Activated CD8-positive, alpha-beta memory T cell treated with anti-CD3 and anti-CD28 coated beads for 24 hours (primary cell): ENCODE measurements around the gene SMC4.
"Not testable (repeated sequence)": the region's sequence is repeated elsewhere in the genome, so short reads cannot be mapped to it uniquely, and the experiment has no call there.

ENCODE experiments used
- DNase-seq: peaks from one replicate; pipeline ENCODE4 v3.0.0-alpha.2; 2020

Gene SMC4

DNA sequence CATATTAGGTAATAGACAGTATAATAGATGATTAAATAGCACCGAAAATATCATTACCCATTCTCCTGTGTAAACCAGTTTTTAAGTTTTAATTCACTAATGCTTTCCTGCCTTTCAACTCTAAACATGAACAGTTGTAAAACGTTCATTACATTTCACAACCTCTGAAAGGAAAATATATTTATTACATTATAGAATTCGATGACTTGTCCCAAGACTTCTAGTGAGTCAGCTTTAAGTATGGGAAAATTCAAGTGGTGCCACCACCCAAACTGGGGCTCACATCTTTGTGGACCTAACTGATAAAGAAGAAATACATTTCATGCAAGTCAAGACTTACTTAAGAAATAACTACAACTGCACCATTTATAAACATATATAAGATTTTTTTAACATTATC lies 48.1 kb downstream of the SMC4 start:
- DNase-seq = no peak

DNA sequence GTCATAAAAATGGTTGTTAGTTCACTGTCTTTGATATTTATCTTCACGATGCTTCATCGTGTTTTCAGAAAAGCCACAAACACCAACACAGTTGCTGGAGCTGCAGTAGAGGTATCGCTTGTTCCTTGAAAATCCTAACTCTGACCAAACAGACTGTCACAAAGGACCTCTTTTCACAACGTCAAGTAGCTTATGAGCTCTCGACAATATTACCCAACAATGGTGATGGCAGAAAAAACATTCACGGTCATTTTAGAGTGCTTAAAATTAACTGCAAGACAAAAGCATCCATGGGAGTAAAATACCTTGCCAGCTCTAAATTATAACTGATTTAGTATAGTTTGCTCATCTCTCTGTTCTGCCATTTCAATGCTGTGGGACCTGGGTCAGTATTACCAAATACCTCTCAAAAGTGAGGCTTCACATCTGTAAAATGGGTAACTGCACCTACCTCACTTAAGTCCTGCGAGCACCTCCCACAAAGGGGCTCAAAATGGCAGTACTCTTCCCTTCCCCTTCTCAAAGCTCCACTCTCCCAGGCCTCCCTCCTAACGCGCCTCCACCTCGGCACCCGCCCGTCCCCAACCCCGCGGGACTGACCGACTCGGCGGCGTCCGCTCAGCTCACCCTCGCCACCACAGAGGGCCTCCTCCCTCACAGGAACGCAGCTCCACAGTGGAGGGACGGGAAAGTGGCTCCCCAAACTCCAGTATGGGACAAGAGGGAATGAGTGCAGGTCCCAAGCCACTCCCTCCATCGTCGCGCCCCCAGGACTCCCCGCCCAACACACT lies 49.6 kb downstream of the SMC4 start:
- no peak for DNase-seq

DNA sequence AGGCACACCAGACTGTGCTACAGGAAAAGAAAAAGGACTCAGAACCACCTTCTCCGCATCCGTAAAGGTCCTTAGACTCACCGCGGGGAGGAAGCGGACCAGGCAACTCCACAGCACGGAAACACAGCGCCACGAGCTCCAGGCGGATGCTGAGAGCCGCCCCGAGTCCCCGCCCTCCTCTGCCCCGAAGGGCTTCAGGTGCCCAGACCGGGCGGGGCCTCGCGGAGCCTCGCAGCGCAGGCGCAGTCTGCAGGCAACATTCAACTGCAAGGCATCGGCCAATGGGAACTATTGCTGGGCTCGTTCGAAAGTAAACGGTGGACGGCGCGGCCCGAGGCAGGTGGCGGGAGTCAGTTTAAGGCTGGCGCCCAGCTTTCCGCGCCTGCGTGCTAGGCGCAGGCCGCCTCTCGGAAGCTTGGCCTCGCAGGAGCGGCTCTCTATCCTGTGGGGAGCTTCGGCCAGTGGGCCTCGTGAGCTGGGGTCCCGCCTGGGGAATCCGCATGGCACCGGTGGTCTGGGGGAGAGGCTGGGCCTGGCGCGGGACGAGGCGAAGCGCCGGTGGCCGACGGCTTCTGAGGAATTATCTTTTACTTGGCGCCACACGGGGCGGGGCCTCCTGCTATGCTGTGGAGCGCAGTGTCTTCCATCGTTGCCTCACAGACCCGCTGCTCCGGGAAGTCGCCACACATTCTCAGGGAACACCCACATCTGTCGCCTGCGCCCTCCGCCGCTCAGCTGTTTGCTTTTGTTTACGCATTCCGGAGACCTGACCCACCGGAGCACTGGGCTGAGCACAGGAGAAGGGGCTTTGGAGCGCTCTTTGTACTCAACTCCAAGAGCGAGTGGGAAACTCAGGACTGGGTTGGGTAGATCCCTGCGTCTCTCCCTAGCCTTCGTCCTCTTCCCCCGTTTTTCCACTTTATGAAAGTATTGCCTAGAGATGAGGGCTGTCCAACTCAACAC lies 50.5 kb downstream of the SMC4 start, which contains the start of gene TRIM59:
Gene TRIM59 (minus strand): TSS at position 151 of the 963 bp plus-strand sequence. CDS start 10,603 bp downstream, outside the sequence.
- DNase-seq = peak; percentile 97

DNA sequence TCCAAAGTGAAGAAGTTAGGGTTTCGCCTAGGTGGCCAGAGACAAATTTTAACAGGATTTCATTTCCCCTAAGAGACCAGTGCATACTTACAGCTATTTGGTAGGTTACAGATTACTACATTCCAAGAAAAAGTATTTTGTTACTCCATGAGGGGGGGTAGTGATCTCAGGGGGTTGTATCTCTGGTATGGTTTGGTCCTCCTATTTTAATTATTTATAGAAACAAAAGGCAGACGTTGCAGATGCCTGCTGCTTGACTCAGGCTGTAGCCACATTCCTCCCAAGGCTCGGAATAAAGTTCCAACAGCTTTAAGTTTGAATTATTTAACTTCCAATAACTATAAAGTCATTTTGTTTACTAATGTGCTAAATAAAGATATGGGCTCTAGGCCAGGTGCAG lies 51.4 kb downstream of the SMC4 start:
- DNase-seq = no peak

DNA sequence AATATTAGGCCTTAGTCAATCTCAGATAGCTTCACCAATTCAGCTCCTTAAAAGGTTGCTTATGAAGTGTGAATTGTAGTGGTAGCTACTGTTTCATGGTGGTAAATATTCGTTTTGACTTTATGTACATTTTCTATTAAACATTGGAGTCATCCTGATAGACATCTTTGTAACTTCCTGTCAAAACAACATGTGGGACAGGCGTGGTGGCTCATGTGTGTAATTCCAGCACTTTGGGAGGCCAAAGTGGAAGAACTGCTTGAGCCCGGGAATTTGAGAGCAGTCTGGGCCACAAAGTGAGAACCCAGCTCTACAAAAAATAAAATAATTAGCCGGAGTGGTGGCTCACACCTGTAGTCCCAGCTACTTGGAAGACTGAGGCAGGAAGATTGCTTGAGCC lies 52.2 kb downstream of the SMC4 start:
- no peak for DNase-seq

DNA sequence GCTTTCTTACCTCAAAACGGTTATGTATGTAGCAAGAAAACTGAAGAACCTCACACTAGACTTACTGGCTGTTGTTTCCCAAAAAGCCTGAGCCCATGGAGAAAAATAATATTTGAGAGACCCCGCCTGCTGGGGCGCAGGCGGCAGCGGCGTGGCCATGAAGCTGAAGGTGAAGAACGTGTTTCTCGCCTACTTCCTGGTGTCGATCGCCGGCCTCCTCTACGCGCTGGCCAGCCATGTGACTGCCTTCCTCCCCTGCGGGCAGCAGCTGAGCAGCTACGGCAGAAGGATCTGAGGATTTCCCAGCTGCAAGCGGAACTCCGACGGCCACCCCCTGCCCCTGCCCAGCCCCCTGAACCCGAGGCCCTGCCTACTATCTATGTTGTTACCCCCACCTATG lies 52.8 kb downstream of the SMC4 start:
- not testable (repeated sequence) for DNase-seq

DNA sequence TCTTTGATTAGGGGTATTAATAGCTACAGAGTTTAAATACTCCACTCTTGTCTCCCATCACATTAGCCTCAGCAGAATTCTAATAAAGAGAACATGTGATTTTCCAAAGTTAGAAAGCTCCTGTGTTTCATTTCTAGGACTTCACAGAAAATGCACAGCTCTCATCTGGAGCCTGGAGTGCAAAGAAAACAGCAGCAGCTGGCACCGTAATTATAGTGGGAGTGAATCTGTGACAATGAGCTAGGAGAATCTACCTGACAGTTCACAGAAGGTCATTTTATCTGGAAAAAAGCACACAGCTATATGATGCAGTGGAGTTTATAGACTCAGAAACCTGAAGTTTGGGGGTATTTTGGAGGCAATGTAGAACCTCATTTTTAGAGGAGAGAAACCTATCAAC lies 55.5 kb downstream of the SMC4 start:
- DNase-seq = no peak

DNA sequence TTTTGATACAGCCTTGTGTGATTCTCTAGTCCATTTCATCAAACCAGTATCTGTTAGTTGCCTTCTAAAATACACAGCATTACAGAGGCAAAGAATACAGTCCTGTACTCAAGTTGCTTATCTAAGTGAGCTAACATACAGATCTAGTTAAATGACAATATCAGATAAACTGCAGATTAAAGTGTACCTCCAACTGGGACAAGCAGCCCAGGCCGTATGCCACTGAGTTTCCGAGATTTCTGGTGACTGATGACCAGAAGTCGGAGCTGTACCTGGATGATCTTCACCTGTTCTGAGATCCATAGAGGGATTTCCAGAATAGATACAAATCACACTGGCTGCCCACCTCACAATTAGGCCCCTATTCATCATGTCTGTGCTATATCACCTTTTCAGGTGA lies 56.4 kb downstream of the SMC4 start:
- DNase-seq = no peak

DNA sequence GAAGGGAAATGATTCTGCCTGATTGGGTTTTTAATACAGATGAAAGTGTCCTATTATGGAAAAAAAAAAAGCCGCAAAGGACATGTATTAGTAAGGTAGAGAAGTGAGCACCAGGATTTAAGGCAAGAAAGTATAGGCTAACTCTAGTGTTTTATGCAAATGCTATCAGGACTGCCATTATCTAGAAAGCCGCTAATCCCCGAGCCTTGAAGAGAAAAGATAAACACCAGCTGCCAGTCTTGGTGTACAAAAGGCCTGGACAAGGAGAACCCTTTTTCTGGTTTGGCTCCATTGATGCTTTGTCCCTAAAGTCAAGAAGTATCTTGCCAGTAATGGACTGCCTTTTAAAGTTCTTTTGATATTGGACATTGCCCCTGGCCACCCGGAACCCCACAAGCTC lies 58.7 kb downstream of the SMC4 start:
- no peak for DNase-seq

DNA sequence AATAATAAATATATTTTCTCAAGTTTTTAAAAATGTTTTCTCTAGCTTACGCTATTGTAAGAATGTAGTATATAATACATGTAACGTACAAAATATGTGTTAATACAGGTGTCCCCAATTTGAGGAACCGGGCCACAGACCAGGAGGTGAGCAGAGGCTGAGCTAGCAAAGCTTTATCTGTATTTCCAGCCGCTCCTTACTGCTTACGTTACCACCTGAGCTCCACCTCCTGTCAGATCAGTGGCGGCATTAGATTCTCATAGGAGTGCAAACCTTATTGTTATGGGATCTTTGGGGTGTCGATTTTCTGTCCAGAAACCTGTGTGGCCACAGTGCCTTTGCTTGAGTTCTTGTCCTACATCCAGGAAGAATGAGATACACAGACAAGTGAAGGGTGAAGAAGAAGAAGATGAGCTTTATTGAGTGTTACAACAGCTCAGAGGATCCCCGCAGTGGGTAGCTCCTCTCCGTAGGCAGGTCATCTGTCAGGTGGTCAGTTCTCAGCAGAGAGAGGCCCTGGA lies 60.1 kb downstream of the SMC4 start:
- no peak for DNase-seq

DNA sequence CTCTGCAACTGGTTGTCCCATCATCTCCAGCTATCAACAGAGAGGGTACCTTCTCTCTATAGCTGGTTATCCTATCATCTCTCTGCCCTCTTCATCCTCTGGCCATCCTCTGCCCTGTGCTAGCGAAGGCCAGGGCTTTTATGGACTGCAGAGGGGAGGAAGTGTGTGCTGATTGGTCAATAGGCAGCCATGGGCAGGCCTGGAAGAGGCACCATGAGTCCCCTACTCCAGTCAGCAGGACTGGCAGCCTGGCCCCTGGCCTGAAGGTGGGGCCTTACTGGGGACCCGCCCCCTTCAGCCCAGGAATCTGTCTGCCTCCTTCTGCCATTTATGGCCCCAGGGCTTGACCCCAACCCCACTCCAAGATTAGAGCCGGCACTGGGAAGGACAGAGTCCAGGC lies 60.6 kb downstream of the SMC4 start:
- DNase-seq = no peak

DNA sequence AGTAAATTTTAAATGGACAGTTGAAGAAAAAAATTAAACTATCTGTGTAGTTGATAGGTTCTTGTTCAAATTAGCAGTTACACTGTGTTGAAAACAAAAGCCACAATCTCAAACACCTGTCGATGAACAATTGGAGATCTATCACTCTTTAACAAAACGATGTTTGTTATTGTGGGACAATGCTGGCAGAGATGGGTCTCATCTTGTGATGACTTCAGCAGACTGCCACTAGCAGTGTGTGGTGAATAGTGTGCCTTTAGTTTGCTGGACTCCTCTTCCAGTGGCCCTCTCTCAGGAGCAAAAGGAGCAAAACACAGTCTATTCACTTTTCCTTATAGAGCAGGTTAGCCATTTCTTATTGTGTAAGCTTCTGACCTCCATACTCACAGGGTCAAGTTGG lies 64.9 kb downstream of the SMC4 start:
- DNase-seq = no peak

DNA sequence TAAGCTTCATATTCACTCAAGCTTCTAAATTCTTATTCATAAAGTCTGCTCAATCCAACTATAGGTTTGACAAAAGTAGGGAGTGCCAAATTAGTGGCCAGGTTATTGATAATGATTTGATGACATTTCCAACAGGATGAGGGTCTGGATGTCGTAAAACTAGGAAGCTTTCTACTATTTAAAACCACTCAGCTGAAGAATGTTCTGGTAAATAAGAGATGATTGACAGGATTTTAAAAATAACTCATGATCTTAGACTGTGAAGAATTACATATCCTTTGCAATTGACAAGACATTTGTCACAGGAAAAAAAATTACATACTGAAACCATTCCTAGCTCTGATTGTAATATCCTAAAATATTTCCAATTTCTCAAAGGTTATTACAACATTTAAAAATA lies 65.5 kb downstream of the SMC4 start:
- no peak for DNase-seq

DNA sequence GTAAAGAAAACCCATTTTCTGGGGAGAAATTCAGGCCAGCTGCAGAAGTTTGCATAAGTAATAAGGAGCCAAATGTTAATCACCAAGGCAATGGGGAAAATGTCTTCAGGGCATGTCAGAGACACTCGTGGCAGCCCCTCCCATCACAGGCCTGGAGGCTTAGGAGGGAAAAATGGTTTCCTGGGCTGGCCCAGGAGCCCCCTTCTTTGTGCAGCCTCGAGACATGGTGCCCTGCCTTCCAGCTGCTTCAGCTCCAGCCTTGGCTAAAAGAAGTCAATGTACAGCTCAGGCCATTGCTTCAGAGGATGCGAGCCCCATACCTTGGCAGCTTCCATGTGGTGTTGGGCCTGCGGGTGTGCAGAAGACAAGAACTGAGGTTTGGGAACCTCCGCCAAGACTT lies 70.7 kb downstream of the SMC4 start:
- DNase-seq = no peak

DNA sequence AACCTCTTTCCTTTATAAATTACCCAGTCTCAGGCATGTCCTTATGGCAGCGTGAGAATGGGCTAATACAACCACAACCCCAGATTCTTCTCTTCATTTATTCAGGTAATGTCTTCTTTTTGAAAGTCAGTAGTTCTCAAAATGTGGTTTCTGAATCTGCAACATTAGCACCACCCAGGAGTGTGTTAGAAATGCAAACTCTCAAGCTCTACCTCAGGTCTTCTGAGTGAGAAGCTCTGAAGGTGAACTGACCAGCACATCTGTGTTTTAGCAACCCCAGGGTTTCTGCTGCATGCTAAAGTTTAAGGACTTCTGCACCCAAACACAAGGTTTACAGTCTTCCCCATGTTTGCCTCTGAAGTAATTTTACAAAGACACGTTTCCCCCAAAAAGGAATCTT lies 72.4 kb downstream of the SMC4 start:
- no peak for DNase-seq

DNA sequence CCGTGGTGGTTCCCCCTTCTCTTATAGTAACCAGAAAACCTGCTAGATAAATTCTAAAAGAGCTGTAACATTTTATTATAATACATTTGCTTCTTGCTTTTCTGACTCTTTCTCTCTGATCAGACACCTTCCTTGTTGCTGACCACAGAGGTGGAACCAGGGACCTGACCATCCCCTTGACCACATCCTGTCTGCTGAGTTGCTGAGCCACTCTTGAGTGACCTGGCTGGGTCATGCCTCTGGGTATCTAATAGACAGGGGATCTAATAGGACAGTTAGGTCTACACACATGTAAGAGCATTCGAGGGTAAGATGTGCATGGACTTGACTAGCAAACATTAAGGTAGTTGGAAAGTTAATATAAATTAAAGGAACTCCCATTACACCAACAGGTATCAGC lies 72.9 kb downstream of the SMC4 start:
- DNase-seq = no peak

DNA sequence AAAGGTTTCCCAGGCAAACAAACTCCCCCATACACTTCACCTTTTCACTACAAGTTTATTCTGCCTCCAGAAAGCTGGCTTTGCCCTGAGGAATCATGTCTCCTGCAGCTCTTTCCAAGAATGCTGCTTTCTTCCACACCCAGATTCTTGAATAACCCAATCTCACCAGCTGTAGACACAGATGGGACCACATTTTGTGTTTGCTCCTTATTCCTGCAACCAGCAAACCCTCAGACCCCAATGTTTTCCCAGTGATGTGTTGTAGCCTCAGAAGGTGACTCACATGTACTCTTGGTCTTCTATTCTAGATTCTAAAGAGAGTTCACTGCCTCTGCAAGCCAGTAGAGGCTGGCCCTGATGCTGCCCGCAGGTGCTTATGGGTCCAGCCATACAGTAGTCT lies 73.8 kb downstream of the SMC4 start:
- no peak for DNase-seq

DNA sequence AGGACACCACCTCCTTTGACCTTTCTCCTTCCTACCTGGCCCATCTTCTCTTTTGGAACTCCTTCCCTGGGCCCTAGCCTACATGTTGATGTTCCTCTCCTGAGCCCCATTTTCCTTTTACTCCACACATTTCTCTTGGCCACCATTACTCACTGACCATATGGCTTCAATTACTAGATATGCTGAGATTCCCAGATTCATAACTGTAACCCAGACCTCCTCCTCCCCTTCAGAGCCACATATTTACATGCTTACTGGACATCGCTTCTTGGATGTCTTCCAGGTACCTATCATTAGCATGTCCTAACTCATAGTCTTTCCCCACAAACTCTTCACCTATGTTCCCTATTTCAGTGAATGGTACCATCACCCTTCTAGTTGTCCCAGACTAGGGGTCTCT lies 74.5 kb downstream of the SMC4 start:
- no peak for DNase-seq

DNA sequence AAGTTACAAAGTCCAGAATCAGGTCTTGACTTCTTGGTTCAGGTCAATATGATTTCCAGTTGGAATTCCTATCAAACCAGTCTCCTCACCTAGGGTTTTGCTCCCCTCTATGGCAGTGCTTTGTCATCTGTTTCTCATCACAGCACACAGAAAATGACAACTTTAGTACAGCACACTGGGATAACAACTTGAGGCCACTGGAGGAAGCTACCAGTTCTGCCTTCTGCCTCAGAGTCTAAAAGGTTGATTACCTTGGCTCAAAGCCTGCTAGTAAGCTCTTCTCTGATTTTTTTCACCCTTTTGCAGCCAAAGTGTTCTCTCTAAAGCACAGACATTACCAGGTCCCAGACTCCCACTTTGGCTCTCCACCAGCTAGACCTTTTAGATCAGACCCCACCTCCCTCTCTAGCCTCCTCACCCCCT lies 75.0 kb downstream of the SMC4 start:
- no peak for DNase-seq

DNA sequence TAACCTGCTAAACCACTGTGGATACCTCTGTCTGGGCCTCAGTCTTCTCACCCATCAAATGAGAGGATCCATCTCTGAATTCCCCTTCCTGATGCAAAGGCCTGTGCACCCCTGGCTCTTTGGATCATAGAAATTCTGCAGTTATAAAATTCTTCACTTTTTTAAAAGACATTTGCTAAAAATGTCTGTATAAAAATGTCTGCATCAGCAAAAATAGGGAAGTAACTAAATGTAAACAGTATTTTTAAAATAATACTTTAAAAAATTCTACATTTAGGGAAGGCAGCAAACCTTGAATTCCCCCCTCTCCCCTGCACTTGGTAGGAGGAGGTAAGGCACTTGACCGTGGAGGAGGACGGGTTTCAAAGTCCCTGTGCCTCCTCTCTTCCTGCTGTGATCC lies 75.7 kb downstream of the SMC4 start:
- no peak for DNase-seq

DNA sequence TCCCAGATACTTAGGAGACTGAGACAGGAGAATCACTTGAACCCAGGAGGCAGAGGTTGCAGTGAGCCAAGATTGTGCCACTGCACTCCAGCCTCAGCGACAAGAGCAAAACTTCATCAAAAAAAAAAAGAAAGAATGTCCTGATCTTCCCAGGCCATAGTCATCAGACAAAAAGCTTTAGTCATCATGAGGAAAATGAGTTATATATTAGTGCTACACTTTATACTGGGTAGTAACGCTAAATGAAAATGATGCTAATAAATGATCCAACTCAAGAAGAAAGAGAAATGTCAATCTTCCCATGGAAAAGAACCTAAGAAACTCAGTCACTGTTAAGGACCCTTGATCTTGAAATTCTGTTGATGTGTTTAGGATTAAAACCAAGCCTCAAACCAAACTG lies 76.4 kb downstream of the SMC4 start:
- no peak for DNase-seq

DNA sequence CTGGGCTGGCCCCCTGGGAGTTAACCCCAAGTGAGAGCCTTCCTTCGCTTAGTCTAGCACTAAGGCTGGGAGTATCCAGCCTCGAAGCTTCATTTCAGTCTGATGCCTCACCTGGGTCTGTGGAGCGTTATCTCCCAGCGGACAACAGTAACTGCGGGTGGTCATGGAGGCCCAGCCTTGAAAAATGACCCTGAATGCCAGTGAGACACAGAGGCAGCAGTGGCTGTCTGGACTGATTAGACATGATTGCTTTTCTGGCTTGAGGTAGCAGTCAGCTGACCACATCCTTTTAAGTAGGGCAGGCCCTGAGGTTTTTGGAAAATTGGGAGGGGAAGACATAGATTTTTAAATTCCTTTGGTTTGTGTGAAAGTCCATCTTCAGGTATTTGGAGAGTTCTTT lies 78.3 kb downstream of the SMC4 start:
- no peak for DNase-seq

DNA sequence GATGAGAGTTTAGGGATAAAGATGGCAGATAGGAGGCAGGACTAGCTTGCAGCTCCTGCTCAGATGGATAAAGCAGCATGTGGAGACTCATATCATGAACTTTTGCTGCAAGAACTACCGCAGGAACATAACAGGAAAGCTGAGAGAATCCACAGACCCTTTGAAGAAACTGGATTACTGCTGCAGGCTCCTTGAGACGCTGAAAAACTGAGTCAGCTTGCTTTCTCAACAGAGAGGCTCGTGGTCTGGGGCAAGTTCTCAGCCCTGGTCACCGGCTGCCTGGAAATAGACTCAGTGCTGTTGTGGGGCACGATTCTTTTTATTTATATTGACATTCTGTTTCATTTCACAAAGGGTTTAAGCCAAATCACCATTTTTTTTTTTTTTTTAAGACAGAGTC lies 78.9 kb downstream of the SMC4 start:
- no peak for DNase-seq

DNA sequence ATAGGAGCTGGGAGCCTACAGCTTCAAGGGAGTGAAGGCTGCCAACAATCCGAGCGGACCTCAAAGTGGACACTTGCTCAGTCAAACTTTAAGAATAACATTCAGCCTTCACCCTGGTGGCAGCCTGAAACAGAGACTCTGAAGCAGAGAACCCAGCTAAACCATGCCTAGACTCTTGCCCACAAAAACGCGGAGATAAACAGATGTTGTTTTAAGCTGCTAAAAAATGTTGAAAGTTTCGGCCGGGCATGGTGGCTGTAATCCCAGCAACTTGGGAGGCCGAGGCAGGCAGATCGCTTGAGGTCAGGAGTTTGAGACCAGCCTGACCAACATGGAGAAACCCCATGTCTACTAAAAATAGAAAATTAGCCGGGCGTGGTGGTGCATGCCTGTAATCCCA lies 79.9 kb downstream of the SMC4 start:
- DNase-seq = no peak
